AG04449 (cell line): Measurements from ENCODE around the gene SLC39A6.
A peak's percentile ranks its signal among the peaks of the same experiment; 100 is the strongest.

Experiments used
- CTCF ChIA-PET: fragments of 350-600 bp; formaldehyde crosslinking; extraction: SDS; loops from one replicate; lab custom pipeline; 2021; ENCODE audit warnings: antibody characterized with exemption; lab: Yijun Ruan, JAX
- POLR2A ChIA-PET: fragments of 400-600, 350-600 bp; formaldehyde crosslinking; extraction: SDS; loops from one replicate; lab custom pipeline; 2020; ENCODE audit warnings: antibody characterized with exemption, inconsistent platforms; lab: Yijun Ruan, JAX
- DNase-seq: peaks from one replicate; pipeline ENCODE4 v3.0.0-alpha.2; 2010; ENCODE audit warnings: low read depth, low spot score
- H3K4me3 ChIP-seq: 2 replicates; pipeline ENCODE4 v1.5.1; 2011; ENCODE audit warnings: low read depth, mild to moderate bottlenecking, control low read depth, low read length
- CTCF ChIP-seq: IDR thresholded peaks from one replicate; pipeline ENCODE4 v1.5.1; 2011; ENCODE audit warnings: mild to moderate bottlenecking, moderate library complexity, low read length, control low read depth, inconsistent platforms; ENCODE audit not compliant: insufficient read depth; ENCODE audit errors: missing control alignments

Gene SLC39A6

GRCh38 chr18:36153771-36154170 is 24.6 kb upstream of the SLC39A6 start:
- CTCF ChIA-PET, result interaction anchor here (0.7 kb wide), 1 partner anchor 24 kb away, joined by 3 read pairs; no protein-coding TSS in a partner anchor
- DNase-seq, result no peak
- POLR2A ChIA-PET, result interaction anchor here (2.3 kb wide), 1 partner anchor 25 kb away, joined by 8 read pairs; the partner anchor contains the start of genes ELP2 and SLC39A6
- TF ChIP-seq CTCF, result no peak
- no peak overlapping the region for H3K4me3 ChIP-seq

DNA sequence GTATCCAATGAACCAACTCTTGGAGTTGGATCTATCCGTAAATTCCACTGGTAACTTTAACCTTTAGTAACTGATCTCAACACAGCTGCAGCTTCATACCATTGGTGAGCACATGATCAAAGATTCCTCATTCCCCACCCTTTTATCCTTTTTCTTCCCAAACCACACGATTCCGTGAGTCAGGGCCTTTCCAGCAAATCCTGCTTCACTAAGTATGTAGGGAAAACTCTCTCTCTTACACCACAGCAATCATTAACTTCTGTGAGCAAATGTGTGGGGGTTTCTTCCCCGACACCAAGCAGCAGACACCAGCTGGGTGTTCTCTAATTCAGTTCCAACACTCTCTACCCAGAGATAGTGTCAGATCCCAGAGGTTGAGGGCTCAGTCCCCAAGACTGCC is 24.1 kb upstream of the SLC39A6 start:
- POLR2A ChIA-PET, result interaction anchor here (2.3 kb wide), 1 partner anchor 24 kb away, joined by 8 read pairs; the partner anchor contains the start of genes ELP2 and SLC39A6
- CTCF ChIA-PET, result no interaction called here
- DNase-seq, result peak; percentile 63
- H3K4me3 ChIP-seq, result no peak overlapping the region
- no peak for TF ChIP-seq CTCF

DNA sequence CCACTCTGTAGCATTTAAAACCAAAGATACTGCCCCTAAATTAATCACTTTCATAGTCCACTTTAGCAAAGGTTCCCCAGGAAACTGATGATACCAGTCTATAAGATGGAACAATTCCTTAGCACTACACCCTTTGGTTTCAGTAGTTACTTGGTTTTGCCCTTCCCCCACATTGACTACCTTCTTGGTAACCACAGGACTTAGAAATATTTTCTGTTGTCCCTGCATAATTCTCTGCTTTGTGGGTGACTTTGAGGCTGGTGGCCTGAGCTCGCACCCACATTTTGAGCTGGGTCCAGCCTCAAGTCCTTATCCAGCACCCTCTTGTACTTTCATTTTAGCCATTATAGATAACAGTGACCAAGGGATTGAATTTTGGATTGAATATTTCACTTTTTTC is 23.6 kb upstream of the SLC39A6 start:
- ChIA-PET POLR2A (interaction anchor here (2.3 kb wide), 1 partner anchor 24 kb away, joined by 8 read pairs; the partner anchor contains the start of genes ELP2 and SLC39A6), CTCF (no interaction called here)
- no peak overlapping the region for H3K4me3 ChIP-seq
- no peak for DNase-seq
- TF ChIP-seq CTCF, result no peak

DNA sequence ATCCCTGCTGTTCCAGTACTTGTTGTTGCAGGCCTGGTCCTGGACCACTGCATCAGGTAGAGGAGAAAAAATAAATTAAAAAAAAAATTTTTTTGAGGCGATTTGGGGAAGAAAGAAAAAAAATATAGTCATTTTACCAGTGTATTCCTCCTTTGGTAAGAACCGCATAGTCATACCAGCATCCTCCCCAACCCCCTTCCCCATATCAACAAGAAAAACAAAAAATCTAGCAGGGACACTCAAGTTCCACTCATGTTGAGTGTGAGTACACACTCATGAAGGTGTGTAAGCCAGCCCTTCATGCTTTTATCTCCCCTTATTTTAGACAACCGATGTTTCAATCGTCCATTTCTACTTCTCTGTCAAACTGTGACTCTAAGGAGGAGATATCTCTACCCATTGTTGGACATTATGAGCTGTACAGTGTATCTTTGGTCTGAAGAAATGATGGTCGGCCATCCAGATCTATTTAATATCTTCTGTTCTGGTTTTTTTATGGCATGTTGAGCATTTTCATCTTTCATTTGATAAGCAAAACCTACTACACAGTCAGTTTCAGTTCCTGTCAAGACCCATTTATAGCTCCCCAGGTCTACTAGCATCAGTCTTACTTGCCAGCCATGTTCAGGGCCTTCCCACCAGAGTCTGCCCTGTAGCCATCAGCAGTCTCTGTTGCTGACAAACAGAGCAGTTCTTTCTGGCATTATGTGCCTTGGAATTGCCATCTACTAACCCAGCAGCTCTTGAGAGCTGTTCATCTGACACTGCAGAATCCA is 20.6 kb upstream of the SLC39A6 start:
- no peak for TF ChIP-seq CTCF
- DNase-seq, result no peak
- no peak overlapping the region for H3K4me3 ChIP-seq
- POLR2A ChIA-PET, result no interaction called here
- CTCF ChIA-PET, result interaction anchor here (0.6 to 3.6 kb wide), 7 partner anchors 9 to 134 kb away, joined by 3 to 10 read pairs (median 3); partner anchors contain the start of genes ELP2 and SLC39A6

- no peak for DNase-seq
- no peak for TF ChIP-seq CTCF
- POLR2A ChIA-PET, result no interaction called here
- CTCF ChIA-PET, result interaction anchor here (1.4 kb wide), 1 partner anchor 15 kb away, joined by 3 read pairs; no protein-coding TSS in a partner anchor
- no peak overlapping the region for H3K4me3 ChIP-seq
Measured at GRCh38 chr18:36143391-36143790, 14.3 kb upstream of the SLC39A6 start.

GRCh38 chr18:36142751-36143150 is 13.6 kb upstream of the SLC39A6 start:
- CTCF ChIA-PET, result interaction anchor here (1.4 kb wide), 1 partner anchor 14 kb away, joined by 3 read pairs; no protein-coding TSS in a partner anchor
- no peak for DNase-seq
- POLR2A ChIA-PET, result no interaction called here

More at GRCh38 chr18:36142751-36143150, 13.6 kb upstream of the SLC39A6 start:
- no peak for TF ChIP-seq CTCF
- no peak overlapping the region for H3K4me3 ChIP-seq
